Right lung (tissue), 5 donors: ENCODE results near the gene DSG1. TPM values are rescaled to one million over a fixed set of nuclear protein-coding genes. Genes with fewer than 3 reads are reported as not detected.
"Not testable (repeated sequence)": the region's sequence is repeated elsewhere in the genome, so short reads cannot be mapped to it uniquely, and the experiment has no call there.

ENCODE experiments used
- DNase-seq, 2 donors: peaks; one replicate each; pipeline ENCODE4 v3.0.0-alpha.2; 2013
- polyA plus RNA-seq, 5 donors: library from polyadenylated mRNA; unstranded; fragments of 120-200 nt; gene quantifications; one replicate each; pipeline versions ENCODE4 v1.2.1 to v1.2.3, GENCODE V29; 2013; ENCODE audit warnings: inconsistent platforms in 1 of 5, low replicate concordance in 1 of 5; ENCODE audit not compliant: insufficient read length in 5 of 5, insufficient read depth in 1 of 5

DSG1 gene
- polyA plus RNA-seq, 5 donors = 0.06 TPM; not detected in 4

GRCh38 chr18:31343454-31343853, 25.5 kb downstream of the DSG1 start:
- no peak for DNase-seq

- DNase-seq = not testable (repeated sequence)
Measured at GRCh38 chr18:31353336-31353735, 35.4 kb downstream of the DSG1 start.

GRCh38 chr18:31354990-31355389, 37.0 kb downstream of the DSG1 start:
- no peak for DNase-seq

GRCh38 chr18:31356025-31356424, 38.1 kb downstream of the DSG1 start:
- no peak for DNase-seq

GRCh38 chr18:31364190-31364589, 46.2 kb downstream of the DSG1 start:
- DNase-seq = no peak

GRCh38 chr18:31369478-31369877, 51.5 kb downstream of the DSG1 start:
- DNase-seq = no peak

- DNase-seq = no peak
Measured at GRCh38 chr18:31371989-31372388, 54.0 kb downstream of the DSG1 start.

GRCh38 chr18:31373641-31374040, 55.7 kb downstream of the DSG1 start:
- DNase-seq = no peak

GRCh38 chr18:31376477-31376876, 58.5 kb downstream of the DSG1 start, which contains the start of gene DSG4:
DSG4 (plus strand) TSS chr18:31376777; CDS start chr18:31376912, 135 bp downstream.
- no peak for DNase-seq

- DNase-seq = no peak
Measured at GRCh38 chr18:31380912-31381311, 63.0 kb downstream of the DSG1 start.

GRCh38 chr18:31382107-31382506, 64.1 kb downstream of the DSG1 start:
- DNase-seq = no peak

GRCh38 chr18:31386741-31387140, 68.8 kb downstream of the DSG1 start:
- no peak for DNase-seq

GRCh38 chr18:31393286-31393685, 75.3 kb downstream of the DSG1 start:
- DNase-seq = no peak

GRCh38 chr18:31396796-31397612, 79.0 kb downstream of the DSG1 start:
- DNase-seq = peak in 1 of 2 donors; percentile 34

- DNase-seq = no peak
Measured at GRCh38 chr18:31398191-31398590, 80.2 kb downstream of the DSG1 start.

GRCh38 chr18:31399306-31400032, 81.5 kb downstream of the DSG1 start:
- no peak for DNase-seq

GRCh38 chr18:31401156-31402025, 83.4 kb downstream of the DSG1 start:
- DNase-seq = no peak

- no peak for DNase-seq
Measured at GRCh38 chr18:31402026-31402373, 84.0 kb downstream of the DSG1 start.

- DNase-seq = peak; percentile 52 to 58
Measured at GRCh38 chr18:31403409-31403808, 85.4 kb downstream of the DSG1 start.
